DOHH2 (cell line): ENCODE results near the gene TRABD.

Experiments used
- EZH2phosphoT487 ChIP-seq: fragments of 200-600 bp; sonication (generic); IDR thresholded peaks from 2 replicates; pipeline ENCODE4 v1.6.1; 2017; ENCODE audit warnings: borderline replicate concordance, mild to moderate bottlenecking, antibody characterized with exemption, low read length, moderate library complexity, mixed read lengths
- TF ChIP-seq, protein P1 (sequence below): fragments of 200-600 bp; sonication (generic); IDR thresholded peaks from one replicate; pipeline ENCODE4 v1.5.1; 2014; ENCODE audit warnings: antibody characterized with exemption, mild to moderate bottlenecking, low read depth, low read length; ENCODE audit not compliant: poor library complexity, severe bottlenecking

DNA sequence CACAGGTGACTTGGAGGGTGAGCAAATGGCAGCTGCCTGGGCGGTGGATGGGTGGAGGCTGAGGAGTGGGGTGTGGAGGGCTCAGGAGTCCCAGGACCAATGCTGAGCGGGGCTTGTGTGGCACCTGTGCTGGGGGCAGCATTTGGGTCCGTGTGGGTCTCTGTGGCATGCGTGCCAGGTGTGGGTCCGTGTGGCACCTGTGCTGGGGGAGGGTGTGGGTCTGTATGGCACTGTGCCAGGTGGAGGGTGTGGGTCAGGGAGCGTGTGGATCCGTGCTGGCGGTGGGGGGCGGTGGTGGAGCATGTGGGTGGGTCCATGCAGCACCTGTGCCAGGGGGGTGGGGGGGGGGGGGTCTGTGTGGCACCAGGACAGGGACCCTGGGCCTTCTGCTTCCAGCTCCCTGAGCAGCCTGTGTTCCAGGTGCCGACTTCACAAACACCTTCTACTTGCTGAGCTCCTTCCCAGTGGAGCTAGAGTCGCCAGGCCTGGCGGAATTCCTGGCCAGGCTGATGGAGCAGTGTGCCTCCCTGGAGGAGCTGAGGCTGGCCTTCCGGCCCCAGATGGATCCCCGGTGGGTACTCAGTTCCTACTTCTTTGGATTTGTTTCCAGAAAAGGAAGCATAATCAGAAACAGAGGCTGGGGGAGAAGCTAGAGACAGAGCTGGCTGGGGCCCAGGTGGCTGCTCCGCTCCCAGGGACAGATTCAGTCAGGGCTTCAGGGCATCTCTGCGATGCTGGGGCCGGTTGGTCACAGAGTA lies 29.8 kb downstream of the TRABD start:
- TF ChIP-seq, protein P1, sequence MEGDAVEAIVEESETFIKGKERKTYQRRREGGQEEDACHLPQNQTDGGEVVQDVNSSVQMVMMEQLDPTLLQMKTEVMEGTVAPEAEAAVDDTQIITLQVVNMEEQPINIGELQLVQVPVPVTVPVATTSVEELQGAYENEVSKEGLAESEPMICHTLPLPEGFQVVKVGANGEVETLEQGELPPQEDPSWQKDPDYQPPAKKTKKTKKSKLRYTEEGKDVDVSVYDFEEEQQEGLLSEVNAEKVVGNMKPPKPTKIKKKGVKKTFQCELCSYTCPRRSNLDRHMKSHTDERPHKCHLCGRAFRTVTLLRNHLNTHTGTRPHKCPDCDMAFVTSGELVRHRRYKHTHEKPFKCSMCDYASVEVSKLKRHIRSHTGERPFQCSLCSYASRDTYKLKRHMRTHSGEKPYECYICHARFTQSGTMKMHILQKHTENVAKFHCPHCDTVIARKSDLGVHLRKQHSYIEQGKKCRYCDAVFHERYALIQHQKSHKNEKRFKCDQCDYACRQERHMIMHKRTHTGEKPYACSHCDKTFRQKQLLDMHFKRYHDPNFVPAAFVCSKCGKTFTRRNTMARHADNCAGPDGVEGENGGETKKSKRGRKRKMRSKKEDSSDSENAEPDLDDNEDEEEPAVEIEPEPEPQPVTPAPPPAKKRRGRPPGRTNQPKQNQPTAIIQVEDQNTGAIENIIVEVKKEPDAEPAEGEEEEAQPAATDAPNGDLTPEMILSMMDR: no peak
- TF ChIP-seq EZH2phosphoT487: no peak
